HepG2 (cell line): ENCODE measurements around the gene ZFPL1. TPM values are rescaled to one million over a fixed set of nuclear protein-coding genes. Genes with fewer than 3 reads are reported as not detected.

Source experiments
- DMAP1 ChIP-seq: IDR thresholded peaks from 2 replicates; pipeline ENCODE4 v1.6.1; 2016
- HCFC1 ChIP-seq: fragments of 150-350 bp; IDR thresholded peaks from 2 replicates; pipeline ENCODE4 v1.6.1; 2014; ENCODE audit warnings: low read depth, low read length
- HOXA5 ChIP-seq: sonication (generic); formaldehyde crosslinking; IDR thresholded peaks from 2 replicates; pipeline ENCODE4 v1.4.0; 2020; ENCODE audit warnings: missing genetic modification reagents
- HOXD1 ChIP-seq: sonication (generic); formaldehyde crosslinking; IDR thresholded peaks from 2 replicates; pipeline ENCODE4 v1.5.0; 2020; ENCODE audit warnings: missing genetic modification reagents
- RFX1 ChIP-seq: fragments of 450-650 bp; IDR thresholded peaks from 2 replicates; pipeline ENCODE4 v1.6.1; 2017
- SCMH1 ChIP-seq: sonication (generic); formaldehyde crosslinking; IDR thresholded peaks from 2 replicates; pipeline ENCODE4 v1.9.0; 2021; ENCODE audit warnings: missing genetic modification reagents, mild to moderate bottlenecking, borderline replicate concordance
- SMAD9 ChIP-seq: sonication (generic); formaldehyde crosslinking; IDR thresholded peaks from 2 replicates; pipeline ENCODE4 v1.5.1; 2020; ENCODE audit warnings: mild to moderate bottlenecking, missing genetic modification reagents
- SP5 ChIP-seq: IDR thresholded peaks from 2 replicates; pipeline ENCODE4 v1.6.1; 2016; ENCODE audit warnings: low read depth, borderline replicate concordance
- TBL1XR1 ChIP-seq: fragments of 150-350 bp; IDR thresholded peaks from 2 replicates; pipeline ENCODE4 v1.6.1; 2014; ENCODE audit warnings: borderline replicate concordance, low read length; ENCODE audit not compliant: partially characterized antibody
- TOE1 ChIP-seq: sonication (generic); formaldehyde crosslinking; IDR thresholded peaks from 2 replicates; pipeline ENCODE4 v1.4.0; 2020; ENCODE audit warnings: mild to moderate bottlenecking, missing genetic modification reagents
- ZNF343 ChIP-seq: sonication (generic); formaldehyde crosslinking; IDR thresholded peaks from 2 replicates; pipeline ENCODE4 v1.4.0; 2020; ENCODE audit warnings: mild to moderate bottlenecking, missing genetic modification reagents
- ZNF382 ChIP-seq: sonication (generic); formaldehyde crosslinking; IDR thresholded peaks from 2 replicates; pipeline ENCODE4 v1.5.0; 2020; ENCODE audit warnings: missing genetic modification reagents, mild to moderate bottlenecking, borderline replicate concordance
- ZZZ3 ChIP-seq: sonication (generic); formaldehyde crosslinking; IDR thresholded peaks from 2 replicates; pipeline ENCODE4 v1.4.0; 2020; ENCODE audit warnings: missing genetic modification reagents, mild to moderate bottlenecking, borderline replicate concordance
- polyA plus RNA-seq, 8 experiments: library from polyadenylated mRNA; depleted of rRNA in 3 of 8; stranded (reverse) in 7 of 8; unstranded in 1 of 8; fragments of >200 nt; fragmentation: Illumina TruSeq in 4 of 8; extraction: Trizol in 4 of 8; gene quantifications; 2 replicates each; pipeline versions ENCODE4 v1.2.1 to v1.2.3, GENCODE V29; 2011 to 2016; ENCODE audit warnings: low read depth in 4 of 8, missing spikeins in 1 of 8, mixed read lengths in 1 of 8; ENCODE audit not compliant: insufficient read depth in 1 of 8
- total RNA-seq, 5 experiments: library from RNA; depleted of rRNA; stranded (reverse); fragments of >200 nt; fragmentation: Illumina TruSeq; extraction: Trizol; gene quantifications; 2 replicates each; pipeline ENCODE4 v1.2.3, GENCODE V29; 2016; ENCODE audit warnings: low read depth in 1 of 5
- TF ChIP-seq, protein P1 (sequence below): sonication (generic); formaldehyde crosslinking; IDR thresholded peaks from 2 replicates; pipeline ENCODE4 v1.4.0; 2020; ENCODE audit warnings: missing genetic modification reagents, borderline replicate concordance
- TF ChIP-seq, protein P2 (sequence below): IDR thresholded peaks from 2 replicates; pipeline ENCODE4 v1.6.1; 2016; ENCODE audit warnings: missing compliant biosample characterization, missing genetic modification reagents, borderline replicate concordance
- TF ChIP-seq, protein P3 (sequence below), 2 experiments: sonication (generic) in 1 of 2; formaldehyde crosslinking in 1 of 2; IDR thresholded peaks; 2 replicates each; pipeline versions ENCODE4 v1.4.0 to v1.6.1; 2016 to 2020; ENCODE audit warnings: borderline replicate concordance in 1 of 2, low read depth in 1 of 2, mild to moderate bottlenecking in 1 of 2, missing genetic modification reagents in 1 of 2
- TF ChIP-seq, protein P4 (sequence below): sonication (generic); formaldehyde crosslinking; IDR thresholded peaks from 2 replicates; pipeline ENCODE4 v1.5.1; 2020; ENCODE audit warnings: missing genetic modification reagents, mild to moderate bottlenecking, borderline replicate concordance

The ZFPL1 gene
- total and polyA plus RNA-seq, 2 of the 13 experiments (the other 11 are each of a cell fraction or from before 2014, with no cell fraction given): 32.2 to 56.0 TPM

DNA sequence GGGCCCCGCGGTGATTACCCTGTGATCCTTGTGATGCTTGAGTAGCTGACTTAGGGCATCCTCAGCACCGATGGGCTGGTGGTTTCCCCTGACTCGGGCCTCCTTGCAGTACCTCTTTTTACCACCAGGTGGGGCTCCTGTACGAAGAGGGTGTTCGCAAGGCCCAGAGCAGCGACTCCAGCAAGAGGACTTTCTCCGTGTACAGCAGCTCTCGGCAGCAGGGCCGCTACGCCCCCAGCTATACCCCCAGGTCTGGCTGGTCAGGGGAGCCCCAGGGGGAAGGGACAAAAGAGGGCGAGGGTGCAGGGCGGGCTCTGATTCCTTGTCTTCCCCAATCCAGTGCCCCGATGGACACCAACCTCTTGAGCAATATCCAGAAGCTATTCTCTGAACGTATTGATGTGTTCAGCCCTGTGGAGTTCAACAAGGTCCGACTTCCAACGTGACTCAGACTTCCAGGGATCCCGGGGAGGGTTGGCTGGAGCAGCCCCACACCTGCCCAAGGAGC is 26.4 kb downstream of the ZFPL1 start (continued):
- TF ChIP-seq, protein P1, sequence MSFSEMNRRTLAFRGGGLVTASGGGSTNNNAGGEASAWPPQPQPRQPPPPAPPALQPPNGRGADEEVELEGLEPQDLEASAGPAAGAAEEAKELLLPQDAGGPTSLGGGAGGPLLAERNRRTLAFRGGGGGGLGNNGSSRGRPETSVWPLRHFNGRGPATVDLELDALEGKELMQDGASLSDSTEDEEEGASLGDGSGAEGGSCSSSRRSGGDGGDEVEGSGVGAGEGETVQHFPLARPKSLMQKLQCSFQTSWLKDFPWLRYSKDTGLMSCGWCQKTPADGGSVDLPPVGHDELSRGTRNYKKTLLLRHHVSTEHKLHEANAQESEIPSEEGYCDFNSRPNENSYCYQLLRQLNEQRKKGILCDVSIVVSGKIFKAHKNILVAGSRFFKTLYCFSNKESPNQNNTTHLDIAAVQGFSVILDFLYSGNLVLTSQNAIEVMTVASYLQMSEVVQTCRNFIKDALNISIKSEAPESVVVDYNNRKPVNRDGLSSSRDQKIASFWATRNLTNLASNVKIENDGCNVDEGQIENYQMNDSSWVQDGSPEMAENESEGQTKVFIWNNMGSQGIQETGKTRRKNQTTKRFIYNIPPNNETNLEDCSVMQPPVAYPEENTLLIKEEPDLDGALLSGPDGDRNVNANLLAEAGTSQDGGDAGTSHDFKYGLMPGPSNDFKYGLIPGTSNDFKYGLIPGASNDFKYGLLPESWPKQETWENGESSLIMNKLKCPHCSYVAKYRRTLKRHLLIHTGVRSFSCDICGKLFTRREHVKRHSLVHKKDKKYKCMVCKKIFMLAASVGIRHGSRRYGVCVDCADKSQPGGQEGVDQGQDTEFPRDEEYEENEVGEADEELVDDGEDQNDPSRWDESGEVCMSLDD (CRISPR knock-in tag): no peak
- TF ChIP-seq, protein P2, sequence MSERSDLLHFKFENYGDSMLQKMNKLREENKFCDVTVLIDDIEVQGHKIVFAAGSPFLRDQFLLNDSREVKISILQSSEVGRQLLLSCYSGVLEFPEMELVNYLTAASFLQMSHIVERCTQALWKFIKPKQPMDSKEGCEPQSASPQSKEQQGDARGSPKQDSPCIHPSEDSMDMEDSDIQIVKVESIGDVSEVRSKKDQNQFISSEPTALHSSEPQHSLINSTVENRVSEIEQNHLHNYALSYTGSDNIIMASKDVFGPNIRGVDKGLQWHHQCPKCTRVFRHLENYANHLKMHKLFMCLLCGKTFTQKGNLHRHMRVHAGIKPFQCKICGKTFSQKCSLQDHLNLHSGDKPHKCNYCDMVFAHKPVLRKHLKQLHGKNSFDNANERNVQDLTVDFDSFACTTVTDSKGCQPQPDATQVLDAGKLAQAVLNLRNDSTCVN (CRISPR knock-in tag): no peak
- TF ChIP-seq TBL1XR1 (no peak), SP5 (CRISPR knock-in tag) (no peak), TOE1 (CRISPR knock-in tag) (no peak), HOXD1 (no peak), HOXA5 (CRISPR knock-in tag) (peak; percentile 23; the same call in 1 of the 2 replicates), SCMH1 (CRISPR knock-in tag) (no peak), ZZZ3 (CRISPR knock-in tag) (no peak), ZNF382 (CRISPR knock-in tag) (no peak), SMAD9 (no peak), RFX1 (no peak), ZNF343 (CRISPR knock-in tag) (no peak), DMAP1 (no peak), HCFC1 (no peak)
- TF ChIP-seq, protein P3, sequence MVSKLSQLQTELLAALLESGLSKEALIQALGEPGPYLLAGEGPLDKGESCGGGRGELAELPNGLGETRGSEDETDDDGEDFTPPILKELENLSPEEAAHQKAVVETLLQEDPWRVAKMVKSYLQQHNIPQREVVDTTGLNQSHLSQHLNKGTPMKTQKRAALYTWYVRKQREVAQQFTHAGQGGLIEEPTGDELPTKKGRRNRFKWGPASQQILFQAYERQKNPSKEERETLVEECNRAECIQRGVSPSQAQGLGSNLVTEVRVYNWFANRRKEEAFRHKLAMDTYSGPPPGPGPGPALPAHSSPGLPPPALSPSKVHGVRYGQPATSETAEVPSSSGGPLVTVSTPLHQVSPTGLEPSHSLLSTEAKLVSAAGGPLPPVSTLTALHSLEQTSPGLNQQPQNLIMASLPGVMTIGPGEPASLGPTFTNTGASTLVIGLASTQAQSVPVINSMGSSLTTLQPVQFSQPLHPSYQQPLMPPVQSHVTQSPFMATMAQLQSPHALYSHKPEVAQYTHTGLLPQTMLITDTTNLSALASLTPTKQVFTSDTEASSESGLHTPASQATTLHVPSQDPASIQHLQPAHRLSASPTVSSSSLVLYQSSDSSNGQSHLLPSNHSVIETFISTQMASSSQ (IDR thresholded peaks at IDR 0.05; ENCODE audit: low read depth): no peak
- TF ChIP-seq, protein P3 (CRISPR knock-in tag; IDR thresholded peaks at IDR 0.05; ENCODE audit: borderline replicate concordance): no peak
- TF ChIP-seq, protein P4, sequence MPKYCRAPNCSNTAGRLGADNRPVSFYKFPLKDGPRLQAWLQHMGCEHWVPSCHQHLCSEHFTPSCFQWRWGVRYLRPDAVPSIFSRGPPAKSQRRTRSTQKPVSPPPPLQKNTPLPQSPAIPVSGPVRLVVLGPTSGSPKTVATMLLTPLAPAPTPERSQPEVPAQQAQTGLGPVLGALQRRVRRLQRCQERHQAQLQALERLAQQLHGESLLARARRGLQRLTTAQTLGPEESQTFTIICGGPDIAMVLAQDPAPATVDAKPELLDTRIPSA (CRISPR knock-in tag): 0 out of 2 replicates have a peak, but pooled peaks have one; percentile 9
